WERI-Rb-1 (cell line): ENCODE data around the gene IFNL1.
"Not testable (repeated sequence)": the region's sequence is repeated elsewhere in the genome, so short reads cannot be mapped to it uniquely, and the experiment has no call there.

ENCODE experiments used
- DNase-seq: peaks from one replicate; pipeline ENCODE4 v3.0.0-alpha.2; 2020
- H3K27ac ChIP-seq: fragments of 250-450 bp; sonication (Bioruptor Pico); 2 replicates; pipeline ENCODE4 v1.5.1; 2020; ENCODE audit warnings: mild to moderate bottlenecking, moderate library complexity
- H3K27me3 ChIP-seq: fragments of 250-450 bp; sonication (Bioruptor Pico); 2 replicates; pipeline ENCODE4 v1.5.1; 2021; ENCODE audit warnings: mild to moderate bottlenecking, low read depth, moderate library complexity; ENCODE audit not compliant: insufficient read depth, severe bottlenecking
- H3K36me3 ChIP-seq: fragments of 250-450 bp; sonication (Bioruptor Pico); 2 replicates; pipeline ENCODE4 v1.5.1; 2020; ENCODE audit warnings: mild to moderate bottlenecking, moderate library complexity
- H3K4me3 ChIP-seq: 2 replicates; pipeline ENCODE4 v1.5.1; 2011; ENCODE audit warnings: low read depth, mild to moderate bottlenecking, control low read depth, low read length
- H3K9me3 ChIP-seq: fragments of 250-450 bp; sonication (Bioruptor Pico); 2 replicates; pipeline ENCODE4 v1.5.1; 2021; ENCODE audit warnings: mild to moderate bottlenecking, moderate library complexity; ENCODE audit not compliant: severe bottlenecking
- CTCF ChIP-seq: IDR thresholded peaks from 2 replicates; pipeline ENCODE4 v1.5.1; 2011; ENCODE audit warnings: low read depth, mild to moderate bottlenecking, control low read depth, inconsistent platforms, low read length

Gene IFNL1

DNA sequence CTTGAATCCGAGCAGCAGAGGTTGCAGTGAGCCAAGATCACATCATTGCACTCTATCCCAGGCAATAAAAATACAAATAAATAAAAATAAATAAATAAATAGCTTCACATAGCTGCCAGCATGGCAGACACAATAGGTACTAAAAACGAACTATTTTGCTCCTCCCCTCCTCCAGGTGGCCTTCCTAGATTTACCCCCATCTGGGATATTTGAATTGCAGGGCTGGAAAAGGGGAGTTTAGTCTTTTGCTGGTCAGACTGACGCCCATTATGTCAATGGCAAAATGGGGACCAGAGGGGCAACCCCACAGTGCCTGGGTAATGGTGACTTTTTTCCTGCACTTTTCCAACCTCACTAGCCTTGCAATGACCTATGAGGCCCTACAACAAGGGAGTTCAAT is 40.3 kb downstream of the IFNL1 start:
- TF ChIP-seq CTCF: no peak
- Histone ChIP-seq H3K27me3 (no peaks in the 10 kb centered on the region), H3K9me3 (no peaks in the 10 kb centered on the region), H3K27ac (no peak overlapping the region), H3K4me3 (no peak overlapping the region), H3K36me3 (no peaks in the 10 kb centered on the region)
- DNase-seq: no peak

GRCh38 chr19:39339674-39340073 is 43.5 kb downstream of the IFNL1 start:
- Histone ChIP-seq H3K27ac (no peak overlapping the region), H3K4me3 (no peak overlapping the region), H3K9me3 (no peaks in the 10 kb centered on the region), H3K27me3 (no peaks in the 10 kb centered on the region), H3K36me3 (peaks cover 9% of the 10 kb centered on the region)
- no peak for TF ChIP-seq CTCF
- DNase-seq: no peak

DNA sequence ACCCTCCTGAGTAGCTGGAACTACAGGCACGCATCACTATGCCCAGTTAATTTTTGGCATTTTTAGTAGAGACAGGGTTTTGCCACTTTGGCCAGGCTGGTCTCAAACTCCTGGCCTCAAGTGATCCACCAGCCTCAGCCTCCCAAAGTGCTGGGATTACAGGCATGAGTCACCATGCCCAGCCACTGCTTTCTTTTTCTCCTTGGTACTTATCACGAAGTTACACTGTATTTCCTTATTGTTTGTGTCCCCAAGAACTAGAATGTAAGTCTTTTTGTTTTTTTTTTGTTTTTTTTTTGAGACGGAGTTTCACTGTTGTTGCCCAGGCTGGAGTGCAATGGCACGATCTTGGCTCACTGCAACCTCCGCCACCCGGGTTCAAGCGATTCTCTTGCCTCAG is 43.9 kb downstream of the IFNL1 start:
- not testable (repeated sequence) for H3K4me3 ChIP-seq, DNase-seq, H3K27me3 ChIP-seq, H3K27ac ChIP-seq, H3K9me3 ChIP-seq
- H3K36me3 ChIP-seq: peaks cover 14% of the 10 kb centered on the region

- H3K4me3 ChIP-seq: peak overlapping the region; percentile 81
Observed at GRCh38 chr19:39341129-39341718, 45.0 kb downstream of the IFNL1 start.

GRCh38 chr19:39341719-39342604 is 45.8 kb downstream of the IFNL1 start, which contains the start of gene SAMD4B:
SAMD4B (plus strand) TSS chr19:39342421; CDS start chr19:39356894, 14,473 bp downstream.
- peak; percentile 99 for DNase-seq
- Histone ChIP-seq H3K9me3 (no peaks in the 10 kb centered on the region), H3K36me3 (peaks cover 29% of the 10 kb centered on the region), H3K4me3 (peak within 1 kb of the TSS; percentile 81), H3K27me3 (no peaks in the 10 kb centered on the region), H3K27ac (peak within 1 kb of the TSS; percentile 75)
- TF ChIP-seq CTCF: peak; percentile 75

More at GRCh38 chr19:39341129-39341718, 45.0 kb downstream of the IFNL1 start:
- Histone ChIP-seq H3K9me3 (no peaks in the 10 kb centered on the region), H3K27me3 (no peaks in the 10 kb centered on the region), H3K36me3 (peaks cover 25% of the 10 kb centered on the region), H3K27ac (peak overlapping the region; percentile 74)
- peak; percentile 46 for DNase-seq
- TF ChIP-seq CTCF: 0 out of 2 replicates have a peak, but pooled peaks have one; percentile 5

DNA sequence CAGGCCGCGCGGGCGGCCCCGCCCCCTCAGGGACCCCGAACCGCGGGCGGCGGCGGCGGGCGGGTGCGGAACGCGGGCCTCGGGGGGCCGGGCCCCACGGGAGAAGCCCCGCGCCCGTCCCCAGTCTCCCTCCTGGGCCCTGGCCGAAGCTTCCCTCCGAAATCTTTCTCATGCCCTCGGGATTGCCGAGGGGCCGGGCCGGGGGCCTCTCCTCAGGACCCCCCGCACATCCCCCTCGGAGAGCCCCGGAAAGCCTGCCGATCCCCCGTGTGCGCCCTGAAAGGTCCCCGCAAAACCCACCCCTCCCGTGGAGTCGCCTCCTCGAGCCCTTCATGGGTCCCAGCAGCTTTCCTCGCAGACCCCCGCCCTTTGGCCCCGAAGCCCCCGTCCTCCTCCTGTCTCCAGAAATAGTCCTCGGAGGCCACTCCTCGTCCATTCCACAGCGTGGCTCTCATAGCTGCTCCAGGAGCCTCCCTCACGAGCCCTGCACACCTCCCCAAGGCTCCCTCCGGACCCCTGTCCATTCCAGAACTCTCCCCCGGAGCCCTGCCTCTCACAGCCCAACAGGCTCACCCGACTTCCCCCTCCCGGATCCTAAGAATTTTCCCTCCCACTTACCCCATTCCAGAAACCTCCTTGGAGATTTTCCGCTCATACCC is 46.6 kb downstream of the IFNL1 start:
- Histone ChIP-seq H3K27ac (peak overlapping the region; percentile 75), H3K4me3 (peak overlapping the region; percentile 70), H3K9me3 (no peaks in the 10 kb centered on the region), H3K36me3 (peaks cover 33% of the 10 kb centered on the region), H3K27me3 (no peaks in the 10 kb centered on the region)
- no peak for DNase-seq
- no peak for TF ChIP-seq CTCF
